Left lung (tissue), 4 donors: ENCODE data around the gene MSL3B.

Source experiments
- ATAC-seq: fragments of 200-7000 bp; cut with Tn5 transposase; one replicate; pipeline ENCODE4 v1.9.1; 2020; ENCODE audit warnings: moderate library complexity
- DNase-seq, 4 donors: peaks; one replicate each; pipeline ENCODE4 v3.0.0-alpha.2; 2013 to 2020
- H3K27ac ChIP-seq, 2 donors: fragments of 200-600 bp; sonication (generic) in 1 of 2; one replicate each; pipeline versions ENCODE4 v1.5.0 to v1.8.0; 2020 to 2021
- H3K27me3 ChIP-seq, 2 donors: fragments of 200-600 bp; sonication (generic) in 1 of 2; one replicate each; pipeline versions ENCODE4 v1.5.0 to v1.8.0; 2020 to 2021
- H3K36me3 ChIP-seq, 2 donors: fragments of 200-600 bp; sonication (generic) in 1 of 2; one replicate each; pipeline versions ENCODE4 v1.5.0 to v1.8.0; 2020 to 2021
- H3K4me1 ChIP-seq, 2 donors: fragments of 200-600 bp; one replicate each; pipeline ENCODE4 v1.8.0; 2021
- H3K4me3 ChIP-seq, 2 donors: fragments of 200-600 bp; sonication (generic) in 1 of 2; one replicate each; pipeline versions ENCODE4 v1.5.0 to v1.8.0; 2020 to 2021; ENCODE audit warnings: mild to moderate bottlenecking in 1 of 2
- H3K9me3 ChIP-seq, 2 donors: fragments of 200-600 bp; sonication (generic) in 1 of 2; one replicate each; pipeline versions ENCODE4 v1.5.0 to v1.8.0; 2020 to 2021
- CTCF ChIP-seq, 2 donors: fragments of 200-600 bp; sonication (generic) in 1 of 2; IDR thresholded peaks; one replicate each; pipeline versions ENCODE4 v1.5.0 to v1.8.0; 2021; ENCODE audit warnings: antibody characterized with exemption in 2 of 2
- intact Hi-C, 2 donors: fragments of 100-400 bp; cut with DNase I; formaldehyde crosslinking; loops; one replicate each; pipeline versions ENCODE4 v1.11.2 to v1.14.2; 2022
- donor health status: DM: no; HTN: yes; CAD: no.
- donor health status: DM: no; HTN: no; CAD: no.

MSL3B gene

GRCh38 chr2:233835230-233836186 lies 32.7 kb downstream of the MSL3B start:
- DNase-seq (no peak), ATAC-seq (no peak)
- no peaks in the 10 kb centered on the region for H3K27me3 ChIP-seq
- intact Hi-C loops = no loop called here
- no peaks in the 10 kb centered on the region for H3K4me1 ChIP-seq
- no peak overlapping the region for H3K4me3 ChIP-seq
- H3K27ac ChIP-seq = no peak overlapping the region
- no peak for TF ChIP-seq CTCF (IDR thresholded peaks at IDR 0.05)
- no peaks in the 10 kb centered on the region for H3K9me3 ChIP-seq
- peaks cover 0 to 41% of the 10 kb centered on the region in 2 donors for H3K36me3 ChIP-seq

GRCh38 chr2:233833345-233833744 lies 34.8 kb downstream of the MSL3B start:
- DNase-seq (peak in 1 of 4 donors; percentile 3), ATAC-seq (no peak)
- no peak overlapping the region for H3K27ac ChIP-seq
- no peaks in the 10 kb centered on the region for H3K9me3 ChIP-seq
- H3K4me1 ChIP-seq = no peaks in the 10 kb centered on the region
- intact Hi-C loops = no loop called here
- H3K4me3 ChIP-seq = no peak overlapping the region
- no peak for TF ChIP-seq CTCF (IDR thresholded peaks at IDR 0.05)
- H3K27me3 ChIP-seq = no peaks in the 10 kb centered on the region
- H3K36me3 ChIP-seq = peaks cover 0 to 20% of the 10 kb centered on the region in 2 donors

GRCh38 chr2:233832869-233833311 lies 35.3 kb downstream of the MSL3B start:
- no peak for DNase-seq
- no peak for TF ChIP-seq CTCF (IDR thresholded peaks at IDR 0.05)
- ATAC-seq = peak; percentile 63
- H3K36me3 ChIP-seq = peaks cover 0 to 17% of the 10 kb centered on the region in 2 donors
- no peaks in the 10 kb centered on the region for H3K27me3 ChIP-seq
- no peaks in the 10 kb centered on the region for H3K4me1 ChIP-seq
- H3K4me3 ChIP-seq = no peak overlapping the region
- H3K27ac ChIP-seq = no peak overlapping the region
- no peaks in the 10 kb centered on the region for H3K9me3 ChIP-seq
- intact Hi-C loops = no loop called here

GRCh38 chr2:233832414-233832813 lies 35.8 kb downstream of the MSL3B start:
- Histone ChIP-seq H3K36me3 (peaks cover 0 to 14% of the 10 kb centered on the region in 2 donors), H3K27me3 (no peaks in the 10 kb centered on the region), H3K9me3 (no peaks in the 10 kb centered on the region), H3K4me1 (no peaks in the 10 kb centered on the region), H3K27ac (no peak overlapping the region), H3K4me3 (no peak overlapping the region)
- intact Hi-C loops = no loop called here
- DNase-seq = no peak
- no peak for ATAC-seq
- TF ChIP-seq CTCF (IDR thresholded peaks at IDR 0.05) = no peak

GRCh38 chr2:233831861-233832260 lies 36.3 kb downstream of the MSL3B start:
- no peak for DNase-seq
- no peak for TF ChIP-seq CTCF (IDR thresholded peaks at IDR 0.05)
- intact Hi-C loops = no loop called here

More at GRCh38 chr2:233831861-233832260, 36.3 kb downstream of the MSL3B start:
- no peak for ATAC-seq
- no peak overlapping the region for H3K27ac ChIP-seq
- no peaks in the 10 kb centered on the region for H3K9me3 ChIP-seq
- H3K4me1 ChIP-seq = no peaks in the 10 kb centered on the region
- no peaks in the 10 kb centered on the region for H3K27me3 ChIP-seq
- peaks cover 0 to 13% of the 10 kb centered on the region in 2 donors for H3K36me3 ChIP-seq
- H3K4me3 ChIP-seq = no peak overlapping the region
